Hepatocyte (in vitro differentiated cells): ENCODE data around the gene AKAP12. TPM values are rescaled to one million over a fixed set of nuclear protein-coding genes. Genes with fewer than 3 reads are reported as not detected.

Source experiments
- DNase-seq: peaks from one replicate; pipeline ENCODE4 v3.0.0-alpha.2; 2016; ENCODE audit warnings: low spot score
- H2AFZ ChIP-seq: fragments of 200-600 bp; sonication (generic); 2 replicates; pipeline ENCODE4 v1.6.0; 2016; ENCODE audit warnings: antibody characterized with exemption, mild to moderate bottlenecking
- H3K27ac ChIP-seq: fragments of 200-600 bp; sonication (generic); 2 replicates; pipeline ENCODE4 v1.5.1; 2016; ENCODE audit warnings: mild to moderate bottlenecking
- H3K27me3 ChIP-seq: fragments of 200-600 bp; sonication (generic); 2 replicates; pipeline ENCODE4 v1.6.1; 2016
- H3K36me3 ChIP-seq: fragments of 200-600 bp; sonication (generic); replicated peaks from 2 replicates; pipeline ENCODE4 v1.5.1; 2016; ENCODE audit warnings: low read depth; ENCODE audit not compliant: insufficient read depth
- H3K4me1 ChIP-seq: fragments of 200-600 bp; sonication (generic); 2 replicates; pipeline ENCODE4 v1.5.1; 2016; ENCODE audit warnings: mild to moderate bottlenecking, moderate library complexity; ENCODE audit not compliant: insufficient read depth
- H3K4me2 ChIP-seq: fragments of 200-600 bp; sonication (generic); 2 replicates; pipeline ENCODE4 v1.6.0; 2016
- H3K4me3 ChIP-seq: fragments of 200-600 bp; sonication (generic); 2 replicates; pipeline ENCODE4 v1.5.1; 2016; ENCODE audit warnings: mild to moderate bottlenecking
- H3K79me2 ChIP-seq: fragments of 200-600 bp; sonication (generic); 2 replicates; pipeline ENCODE4 v1.6.0; 2017; ENCODE audit warnings: mild to moderate bottlenecking
- H3K9me2 ChIP-seq: fragments of 200-600 bp; sonication (generic); replicated peaks from 2 replicates; pipeline ENCODE4 v1.6.0; 2017; ENCODE audit warnings: mild to moderate bottlenecking; ENCODE audit not compliant: insufficient read depth
- H3K9me3 ChIP-seq: fragments of 200-600 bp; sonication (generic); 2 replicates; pipeline ENCODE4 v1.5.1; 2016; ENCODE audit warnings: low read depth, mild to moderate bottlenecking
- H4K20me1 ChIP-seq: fragments of 200-600 bp; sonication (generic); 2 replicates; pipeline ENCODE4 v1.6.0; 2016; ENCODE audit warnings: mild to moderate bottlenecking; ENCODE audit not compliant: insufficient read depth, poor library complexity, severe bottlenecking
- CTCF ChIP-seq: fragments of 200-600 bp; sonication (generic); IDR thresholded peaks from 2 replicates; pipeline ENCODE4 v1.5.1; 2016; ENCODE audit warnings: antibody characterized with exemption, mild to moderate bottlenecking; ENCODE audit not compliant: poor library complexity
- EZH2 ChIP-seq: fragments of 200-600 bp; sonication (generic); IDR thresholded peaks from 2 replicates; pipeline ENCODE4 v1.6.1; 2016; ENCODE audit warnings: antibody characterized with exemption, mild to moderate bottlenecking, borderline replicate concordance
- EZH2phosphoT487 ChIP-seq: fragments of 200-600 bp; sonication (generic); IDR thresholded peaks from one replicate; pipeline ENCODE4 v1.6.1; 2018; ENCODE audit warnings: antibody characterized with exemption, mild to moderate bottlenecking, low read depth, moderate library complexity; ENCODE audit not compliant: unreplicated experiment, severe bottlenecking
- WGBS: methylation state at CpG from one replicate; pipeline ENCODE4 v1.1.6; 2016; ENCODE audit warnings: low lambda C conversion rate; ENCODE audit errors: missing lambda C conversion rate; 5-methylcytosine and 5-hydroxymethylcytosine counted together
- polyA plus RNA-seq: library from polyadenylated mRNA; unstranded; fragments of >200 nt; fragmentation: Nextera tagmentation; extraction: Ambion mirVana; gene quantifications from 2 replicates; pipeline ENCODE4 v1.2.1, GENCODE V29; 2016
- total RNA-seq: library from RNA; depleted of rRNA; stranded (reverse); fragments of >200 nt; gene quantifications from 2 replicates; pipeline ENCODE4 v1.2.3, GENCODE V29; 2014

The AKAP12 gene
- total and polyA plus RNA-seq, 2 experiments from 2014 or later: 32.1 to 46.2 TPM

- H3K27me3 ChIP-seq: no peaks in the 10 kb centered on the region
- no peak overlapping the region for H3K4me3 ChIP-seq
- H4K20me1 ChIP-seq: no peaks in the 10 kb centered on the region
- no peak overlapping the region for H3K4me2 ChIP-seq
- no peak overlapping the region for H2AFZ ChIP-seq
- no peak for DNase-seq
- no peaks in the 10 kb centered on the region for H3K4me1 ChIP-seq
- TF ChIP-seq EZH2phosphoT487: no peak
- TF ChIP-seq EZH2: no peak
- TF ChIP-seq CTCF: no peak
- no peak overlapping the region for H3K27ac ChIP-seq
- no peaks in the 10 kb centered on the region for H3K9me2 ChIP-seq
- no peaks in the 10 kb centered on the region for H3K36me3 ChIP-seq
- H3K79me2 ChIP-seq: no peaks in the 10 kb centered on the region
- WGBS: 80% methylated on average over 4 of the region's 4 CpGs
- H3K9me3 ChIP-seq: no peaks in the 10 kb centered on the region
These were observed 29.7 kb downstream of the AKAP12 start for GRCh38 chr6:151269321-151269995.

DNA sequence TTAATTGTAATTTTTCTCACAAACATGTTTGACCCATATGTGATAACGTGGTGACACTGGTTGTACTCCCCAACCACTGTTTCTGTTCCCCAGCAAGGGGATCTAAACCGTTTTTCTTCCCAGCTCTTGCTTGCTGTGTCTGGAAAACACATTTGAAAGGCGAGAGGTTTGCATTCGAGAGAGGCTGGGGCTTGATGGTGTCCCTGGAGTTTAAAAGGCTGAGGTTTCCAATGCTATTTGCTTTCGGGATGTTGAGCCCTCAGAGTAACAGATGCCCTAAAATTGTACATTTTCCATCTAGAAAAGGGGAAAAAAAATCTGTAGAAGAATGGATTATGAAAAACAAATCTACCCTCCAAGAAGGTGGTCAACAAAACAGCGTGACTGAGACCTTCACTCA, 35.4 kb downstream of the AKAP12 start:
- Histone ChIP-seq H3K4me2 (no peak overlapping the region), H2AFZ (no peak overlapping the region), H4K20me1 (no peaks in the 10 kb centered on the region), H3K27me3 (no peaks in the 10 kb centered on the region), H3K79me2 (no peaks in the 10 kb centered on the region), H3K9me3 (no peaks in the 10 kb centered on the region), H3K4me3 (no peak overlapping the region), H3K27ac (no peak overlapping the region), H3K4me1 (no peaks in the 10 kb centered on the region), H3K36me3 (no peaks in the 10 kb centered on the region), H3K9me2 (no peaks in the 10 kb centered on the region)
- TF ChIP-seq EZH2 (no peak), CTCF (no peak), EZH2phosphoT487 (no peak)
- DNase-seq: no peak
- 90% methylated on average over 6 of the region's 6 CpGs for WGBS

GRCh38 chr6:151275566-151275965, 35.8 kb downstream of the AKAP12 start:
- no peaks in the 10 kb centered on the region for H4K20me1 ChIP-seq
- TF ChIP-seq EZH2: no peak
- TF ChIP-seq EZH2phosphoT487: no peak
- TF ChIP-seq CTCF: no peak
- no peak overlapping the region for H2AFZ ChIP-seq
- H3K9me3 ChIP-seq: no peaks in the 10 kb centered on the region
- H3K4me2 ChIP-seq: no peak overlapping the region
- no peak overlapping the region for H3K27ac ChIP-seq
- H3K4me1 ChIP-seq: no peaks in the 10 kb centered on the region
- H3K27me3 ChIP-seq: no peaks in the 10 kb centered on the region
- WGBS: 92% methylated on average over 4 of the region's 4 CpGs
- no peak for DNase-seq
- H3K79me2 ChIP-seq: no peaks in the 10 kb centered on the region
- H3K4me3 ChIP-seq: no peak overlapping the region
- no peaks in the 10 kb centered on the region for H3K36me3 ChIP-seq
- H3K9me2 ChIP-seq: no peaks in the 10 kb centered on the region
